Neural crest cell (in vitro differentiated cells): ENCODE measurements around the gene BPIFB1. TPM values are rescaled to one million over a fixed set of nuclear protein-coding genes. Genes with fewer than 3 reads are reported as not detected.

Experiments
- DNase-seq: peaks from one replicate; pipeline ENCODE4 v3.0.0; 2021; ENCODE audit warnings: low read depth, mixed read lengths, low spot score
- H3K27ac Mint-ChIP-seq: one replicate; pipeline ENCODE4 v1.8.0; 2021; ENCODE audit warnings: mild to moderate bottlenecking, mixed read lengths; ENCODE audit not compliant: unreplicated experiment
- H3K27me3 Mint-ChIP-seq: 2 replicates; pipeline ENCODE4 v1.8.0; 2021; ENCODE audit warnings: low read depth, mild to moderate bottlenecking, mixed read lengths
- H3K36me3 Mint-ChIP-seq: 2 replicates; pipeline ENCODE4 v1.8.0; 2021; ENCODE audit warnings: low read depth, mild to moderate bottlenecking, mixed read lengths
- H3K4me1 Mint-ChIP-seq: 2 replicates; pipeline ENCODE4 v1.8.0; 2021; ENCODE audit warnings: mixed read lengths
- H3K4me3 Mint-ChIP-seq: one replicate; pipeline ENCODE4 v1.8.0; 2021; ENCODE audit warnings: mild to moderate bottlenecking, mixed read lengths
- H3K9me3 Mint-ChIP-seq: 2 replicates; pipeline ENCODE4 v1.8.0; 2021; ENCODE audit warnings: mixed read lengths
- CTCF ChIP-seq: fragments of 200-600 bp; sonication (generic); conservative IDR thresholded peaks from 2 replicates; pipeline ENCODE4 v1.5.0; 2021; ENCODE audit warnings: antibody characterized with exemption, mild to moderate bottlenecking
- total RNA-seq: library from RNA; stranded (reverse); gene quantifications from 2 replicates; pipeline ENCODE4 v1.2.1, GENCODE V29; 2021

Gene BPIFB1
- total RNA-seq, 1 donor from 2014 or later, result not detected

DNA sequence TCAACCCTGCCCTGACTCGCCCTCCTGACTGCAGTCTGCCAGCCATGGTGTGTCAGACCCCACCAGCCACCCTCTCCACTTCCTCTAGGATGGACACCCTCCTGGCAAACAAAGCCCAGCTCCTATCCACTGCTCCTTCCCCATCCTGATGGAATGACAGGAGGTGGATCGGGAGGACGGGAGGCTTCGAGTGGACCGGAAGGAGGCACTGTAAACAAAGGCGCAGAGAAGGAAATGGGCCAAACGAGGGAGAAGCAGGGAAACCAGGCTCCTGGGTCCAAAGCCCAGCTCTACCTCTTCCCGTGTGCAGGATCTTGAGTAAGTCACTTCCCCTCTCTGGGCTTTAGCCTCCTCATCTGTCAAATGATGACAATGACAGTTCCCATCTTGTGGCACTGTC lies 40.2 kb downstream of the BPIFB1 start:
- Mint-ChIP-seq H3K9me3 (no peaks in the 10 kb centered on the region), H3K4me3 (no peak overlapping the region), H3K36me3 (no peaks in the 10 kb centered on the region), H3K27ac (no peak overlapping the region), H3K27me3 (peaks cover 2% of the 10 kb centered on the region), H3K4me1 (peaks cover 4% of the 10 kb centered on the region)
- DNase-seq, result no peak
- no peak for TF ChIP-seq CTCF

GRCh38 chr20:33325350-33325749 lies 42.3 kb downstream of the BPIFB1 start:
- Mint-ChIP-seq H3K4me3 (no peak overlapping the region), H3K4me1 (peaks cover 4% of the 10 kb centered on the region), H3K36me3 (no peaks in the 10 kb centered on the region), H3K27me3 (no peaks in the 10 kb centered on the region), H3K27ac (no peak overlapping the region), H3K9me3 (no peaks in the 10 kb centered on the region)
- no peak for DNase-seq
- TF ChIP-seq CTCF, result no peak

GRCh38 chr20:33328157-33329137 lies 45.4 kb downstream of the BPIFB1 start:
- H3K9me3 Mint-ChIP-seq, result peaks cover under 1% of the 10 kb centered on the region
- no peak for DNase-seq
- no peak overlapping the region for H3K4me3 Mint-ChIP-seq
- no peak for TF ChIP-seq CTCF
- H3K27me3 Mint-ChIP-seq, result no peaks in the 10 kb centered on the region
- H3K4me1 Mint-ChIP-seq, result no peaks in the 10 kb centered on the region
- H3K27ac Mint-ChIP-seq, result no peak overlapping the region
- H3K36me3 Mint-ChIP-seq, result no peaks in the 10 kb centered on the region

- H3K9me3 Mint-ChIP-seq, result peaks cover 8% of the 10 kb centered on the region
- H3K36me3 Mint-ChIP-seq, result no peaks in the 10 kb centered on the region
- peaks cover 12% of the 10 kb centered on the region for H3K4me1 Mint-ChIP-seq
- H3K27me3 Mint-ChIP-seq, result peaks cover 2% of the 10 kb centered on the region
- no peak for TF ChIP-seq CTCF
- DNase-seq, result no peak
- no peak overlapping the region for H3K4me3 Mint-ChIP-seq
- H3K27ac Mint-ChIP-seq, result no peak overlapping the region
Measured at GRCh38 chr20:33332905-33333456, 50.0 kb downstream of the BPIFB1 start.

GRCh38 chr20:33333616-33334015 lies 50.6 kb downstream of the BPIFB1 start:
- Mint-ChIP-seq H3K27me3 (peaks cover 2% of the 10 kb centered on the region), H3K9me3 (peaks cover 8% of the 10 kb centered on the region), H3K36me3 (no peaks in the 10 kb centered on the region), H3K4me1 (peaks cover 18% of the 10 kb centered on the region), H3K27ac (no peak overlapping the region), H3K4me3 (no peak overlapping the region)
- DNase-seq, result no peak
- no peak for TF ChIP-seq CTCF
